Measurements from ENCODE around the gene AVPI1. TPM values are rescaled to one million over a fixed set of nuclear protein-coding genes. Genes with fewer than 3 reads are reported as not detected.
A peak's percentile ranks its signal among the peaks of the same experiment; 100 is the strongest.

The AVPI1 gene
- total and polyA plus RNA-seq, 2 of the 13 experiments (the other 11 are each of a cell fraction or from before 2014, with no cell fraction given), result 39.8 to 61.2 TPM

DNA sequence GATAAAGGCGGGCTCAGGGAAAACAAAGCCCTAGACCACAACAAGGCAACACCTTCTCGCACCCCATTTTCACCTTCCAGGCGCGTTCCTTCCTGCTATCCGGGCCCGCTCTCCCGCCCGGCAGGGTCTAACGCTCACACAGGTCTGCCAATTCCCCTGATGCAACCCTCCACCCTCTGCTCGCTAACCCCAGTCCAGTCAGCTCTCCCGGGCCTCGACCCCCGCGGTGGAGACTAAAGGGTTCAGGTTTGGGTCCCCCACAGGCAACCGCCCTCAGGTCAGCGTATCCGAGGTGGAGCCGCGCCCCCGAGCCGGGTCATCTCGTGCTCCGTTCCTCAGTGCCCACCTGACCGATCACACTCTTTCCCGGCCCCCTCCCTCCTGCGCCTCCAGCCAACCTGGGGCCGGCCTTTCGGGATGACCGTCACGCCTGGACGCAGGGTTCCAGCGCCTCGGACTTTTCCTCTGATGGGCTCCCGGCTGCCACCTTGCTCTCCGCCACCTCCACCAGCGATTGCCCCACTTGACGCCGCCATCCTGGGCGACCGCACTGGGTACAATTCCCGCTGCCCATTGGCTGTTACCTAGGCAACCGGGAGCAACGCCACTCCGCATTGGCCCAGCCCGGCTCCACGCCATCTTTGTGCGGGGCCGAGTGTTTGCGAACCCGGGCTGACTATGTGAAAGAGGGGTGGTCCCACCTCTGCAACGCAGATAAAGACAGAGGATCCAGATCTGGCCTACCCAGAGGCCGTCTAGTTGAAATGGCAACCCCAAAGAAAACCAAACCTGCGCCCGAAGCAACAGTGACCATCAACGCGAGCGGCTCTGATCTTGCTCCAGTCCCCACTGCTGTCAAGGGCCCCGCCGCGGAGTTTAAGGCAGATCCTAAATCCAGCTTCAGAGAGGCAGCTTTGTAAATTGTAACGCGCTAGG, 53.8 kb downstream of the AVPI1 start, which contains the start of gene MORN4 (continued):
- TF ChIP-seq ZNF652 (CRISPR knock-in tag; IDR thresholded peaks at IDR 0.05; ENCODE audit: borderline replicate concordance, low read depth) (no peak), TAF1 (CRISPR knock-in tag; IDR thresholded peaks at IDR 0.05) (peak; percentile 82; the same call in 1 of the 2 replicates), ZNF337 (CRISPR knock-in tag; IDR thresholded peaks at IDR 0.05; ENCODE audit: borderline replicate concordance, low read depth) (no peak), BRF2 (CRISPR knock-in tag; IDR thresholded peaks at IDR 0.05) (no peak), ZFP1 (CRISPR knock-in tag; IDR thresholded peaks at IDR 0.05) (no peak), EEA1 (CRISPR knock-in tag; IDR thresholded peaks at IDR 0.05; ENCODE audit: borderline replicate concordance) (peak; percentile 48; the same call in 1 of the 2 replicates), ZNF232 (CRISPR knock-in tag; IDR thresholded peaks at IDR 0.05; ENCODE audit: borderline replicate concordance) (no peak), PHF20 (CRISPR knock-in tag; IDR thresholded peaks at IDR 0.05) (peak; percentile 67; the same call in 1 of the 2 replicates), ZNF281 (CRISPR knock-in tag; IDR thresholded peaks at IDR 0.05; ENCODE audit: borderline replicate concordance) (no peak), NONO (IDR thresholded peaks at IDR 0.05) (no peak), NONO (CRISPR knock-in tag; conservative IDR thresholded peaks at IDR 0.05) (0 out of 2 replicates have a peak, but pooled peaks have one; percentile 39), ATF5 (CRISPR knock-in tag; IDR thresholded peaks at IDR 0.05; ENCODE audit: low read depth) (no peak)
- TF ChIP-seq, protein P1, sequence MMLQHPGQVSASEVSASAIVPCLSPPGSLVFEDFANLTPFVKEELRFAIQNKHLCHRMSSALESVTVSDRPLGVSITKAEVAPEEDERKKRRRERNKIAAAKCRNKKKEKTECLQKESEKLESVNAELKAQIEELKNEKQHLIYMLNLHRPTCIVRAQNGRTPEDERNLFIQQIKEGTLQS (CRISPR knock-in tag; IDR thresholded peaks at IDR 0.05), result no peak
- TF ChIP-seq, protein P2, sequence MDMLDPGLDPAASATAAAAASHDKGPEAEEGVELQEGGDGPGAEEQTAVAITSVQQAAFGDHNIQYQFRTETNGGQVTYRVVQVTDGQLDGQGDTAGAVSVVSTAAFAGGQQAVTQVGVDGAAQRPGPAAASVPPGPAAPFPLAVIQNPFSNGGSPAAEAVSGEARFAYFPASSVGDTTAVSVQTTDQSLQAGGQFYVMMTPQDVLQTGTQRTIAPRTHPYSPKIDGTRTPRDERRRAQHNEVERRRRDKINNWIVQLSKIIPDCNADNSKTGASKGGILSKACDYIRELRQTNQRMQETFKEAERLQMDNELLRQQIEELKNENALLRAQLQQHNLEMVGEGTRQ (IDR thresholded peaks at IDR 0.05; ENCODE audit: low read depth, low read length), result no peak
- TF ChIP-seq, protein P2 (CRISPR knock-in tag; IDR thresholded peaks at IDR 0.05; ENCODE audit: borderline replicate concordance), result no peak

Measured in HepG2 (cell line).